ENCODE results near the gene CUEDC1. TPM values are rescaled to one million over a fixed set of nuclear protein-coding genes. Genes with fewer than 3 reads are reported as not detected.

CUEDC1 gene, protein sequence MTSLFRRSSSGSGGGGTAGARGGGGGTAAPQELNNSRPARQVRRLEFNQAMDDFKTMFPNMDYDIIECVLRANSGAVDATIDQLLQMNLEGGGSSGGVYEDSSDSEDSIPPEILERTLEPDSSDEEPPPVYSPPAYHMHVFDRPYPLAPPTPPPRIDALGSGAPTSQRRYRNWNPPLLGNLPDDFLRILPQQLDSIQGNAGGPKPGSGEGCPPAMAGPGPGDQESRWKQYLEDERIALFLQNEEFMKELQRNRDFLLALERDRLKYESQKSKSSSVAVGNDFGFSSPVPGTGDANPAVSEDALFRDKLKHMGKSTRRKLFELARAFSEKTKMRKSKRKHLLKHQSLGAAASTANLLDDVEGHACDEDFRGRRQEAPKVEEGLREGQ
- total RNA-seq (not detected), polyA plus RNA-seq (not detected)

DNA sequence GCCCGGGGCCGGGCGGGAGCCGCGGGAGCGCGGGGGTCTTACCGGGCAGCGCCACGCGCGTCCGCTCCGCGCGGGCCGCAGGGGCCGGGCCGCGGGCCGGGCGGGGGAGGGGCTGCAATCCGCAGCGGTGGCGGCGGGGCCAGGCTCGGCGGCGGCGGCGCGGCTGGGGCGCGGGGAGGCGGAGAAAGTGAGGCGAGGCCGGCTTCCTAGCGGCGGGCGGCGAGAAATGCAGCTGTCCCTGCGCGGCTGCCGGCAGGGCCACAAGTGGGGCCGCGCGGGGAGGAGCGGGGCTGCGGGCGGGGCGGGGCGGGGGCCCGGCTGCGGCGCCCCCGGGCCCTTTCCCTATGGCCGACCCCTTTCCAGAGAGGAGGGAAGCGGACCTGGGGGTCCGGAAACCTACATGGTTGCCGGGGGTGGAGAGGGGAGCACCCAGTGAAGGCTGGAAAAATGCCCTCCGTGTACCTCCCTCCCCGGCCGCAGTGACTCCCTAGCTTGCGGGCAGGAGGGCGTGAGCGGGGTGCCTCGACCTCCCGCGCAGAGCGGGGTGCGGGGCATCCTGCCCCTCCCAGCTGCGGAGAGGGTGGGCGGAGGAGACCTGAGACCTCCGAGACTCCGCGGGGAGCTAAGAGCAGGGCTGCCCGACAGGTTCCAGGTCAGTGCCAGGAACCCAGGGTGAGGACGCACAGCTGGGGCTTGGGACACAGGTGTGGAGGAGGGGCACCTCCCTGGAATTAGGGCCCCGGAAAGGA, at the start of gene CUEDC1:
Gene CUEDC1 (minus strand): TSS at position 230 of the 749 bp plus-strand sequence. CDS start 69,848 bp downstream, outside the sequence.
- Mint-ChIP-seq H3K27me3 (peaks cover 67% of the 10 kb centered on the region), H3K27ac (peak within 1 kb of the TSS in 2 of 3 donors; percentile 23 to 67), H3K9me3 (peaks cover 0 to 4% (median 0%) of the 10 kb centered on the region in 7 donors), H3K36me3 (no peaks in the 10 kb centered on the region), H3K4me3 (peak within 1 kb of the TSS; percentile 72 to 83 (median 80)), H3K4me1 (peaks cover 0 to 30% (median 18%) of the 10 kb centered on the region in 4 donors)
- no peaks in the 10 kb centered on the region for H3K36me3 ChIP-seq (ENCODE audit: control insufficient read depth, insufficient read depth, low read length)
- peak within 1 kb of the TSS; percentile 44 for H3K4me3 ChIP-seq (ENCODE audit: low read depth, low read length)
- DNase-seq (peak; percentile 37 to 51 (median 49)), ATAC-seq (ENCODE audit: low read depth in 2 of 2) (peak; percentile 68 to 80)
- H3K9me3 ChIP-seq (ENCODE audit: control insufficient read depth in 2 of 2, low read length in 2 of 2), result no peaks in the 10 kb centered on the region
- H3K27ac ChIP-seq (ENCODE audit: insufficient read depth, low read length, poor library complexity, severe bottlenecking), result no peak within 1 kb of the TSS
- H3K27me3 ChIP-seq (ENCODE audit: control insufficient read depth, insufficient read depth, low read length), result peaks cover 14% of the 10 kb centered on the region
- peaks cover 25% of the 10 kb centered on the region for H3K4me1 ChIP-seq (ENCODE audit: control insufficient read depth, insufficient read depth, low read length, poor library complexity, severe bottlenecking)

DNA sequence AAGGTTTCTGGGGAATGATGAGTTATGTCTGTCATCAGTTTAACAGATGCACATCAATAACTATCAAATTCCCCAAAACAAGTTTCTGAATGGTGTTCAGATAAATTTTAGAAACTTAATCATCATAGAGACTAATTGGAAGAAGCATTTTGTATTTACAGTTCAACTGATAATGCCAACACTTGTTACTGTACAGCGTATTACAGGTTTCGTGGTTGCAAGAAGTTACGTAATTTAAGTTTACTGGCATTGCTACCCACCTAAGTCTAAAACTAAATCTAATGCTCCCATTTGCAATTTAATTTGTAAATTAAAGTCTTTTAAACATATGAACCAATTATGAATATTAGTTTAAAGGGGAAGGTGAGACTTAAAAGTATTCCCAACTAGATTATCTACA, 48.8 kb upstream of the CUEDC1 start:
- peaks cover 47% of the 10 kb centered on the region for H3K36me3 ChIP-seq (ENCODE audit: control insufficient read depth, insufficient read depth, low read length)
- Mint-ChIP-seq H3K4me3 (peak overlapping the region; percentile 7 to 100 (median 86)), H3K4me1 (peaks cover 29 to 79% (median 52%) of the 10 kb centered on the region in 4 donors), H3K9me3 (no peaks in the 10 kb centered on the region), H3K27me3 (peaks cover 7% of the 10 kb centered on the region), H3K36me3 (peaks cover 37% of the 10 kb centered on the region), H3K27ac (no peak overlapping the region)
- H3K4me1 ChIP-seq (ENCODE audit: control insufficient read depth, insufficient read depth, low read length, poor library complexity, severe bottlenecking), result peaks cover 46% of the 10 kb centered on the region
- peak overlapping the region; percentile 53 for H3K27ac ChIP-seq (ENCODE audit: insufficient read depth, low read length, poor library complexity, severe bottlenecking)
- DNase-seq (no peak), ATAC-seq (ENCODE audit: low read depth in 2 of 2) (no peak)
- peak overlapping the region; percentile 88 for H3K4me3 ChIP-seq (ENCODE audit: low read depth, low read length)
- no peaks in the 10 kb centered on the region for H3K27me3 ChIP-seq (ENCODE audit: control insufficient read depth, insufficient read depth, low read length)
- no peaks in the 10 kb centered on the region for H3K9me3 ChIP-seq (ENCODE audit: control insufficient read depth in 2 of 2, low read length in 2 of 2)

DNA sequence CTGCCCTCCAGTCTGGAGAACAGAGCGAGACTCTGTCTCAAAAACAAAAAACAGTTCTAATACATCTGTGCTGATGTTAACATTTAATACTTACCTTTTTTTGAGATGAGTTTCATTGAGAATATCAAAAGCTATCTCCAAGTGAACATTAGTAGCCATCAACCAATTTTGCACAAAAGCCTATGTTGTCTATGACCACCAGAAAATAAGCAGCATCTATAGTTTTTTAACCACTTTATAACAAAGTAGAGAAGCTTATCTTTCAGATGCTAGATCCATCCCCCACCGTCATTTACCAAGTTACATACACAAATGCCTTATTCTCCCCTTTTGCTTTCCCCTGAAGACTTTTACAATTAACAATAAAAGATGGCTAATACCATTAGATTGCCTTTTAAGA, 47.8 kb upstream of the CUEDC1 start:
- Mint-ChIP-seq H3K4me1 (peaks cover 29 to 78% (median 53%) of the 10 kb centered on the region in 4 donors), H3K4me3 (peak overlapping the region in 3 of 4 donors; percentile 54 to 99 (median 78)), H3K36me3 (peaks cover 37% of the 10 kb centered on the region), H3K9me3 (no peaks in the 10 kb centered on the region), H3K27ac (peak overlapping the region in 1 of 3 donors; percentile 8), H3K27me3 (peaks cover 7% of the 10 kb centered on the region)
- Histone ChIP-seq H3K36me3 (ENCODE audit: control insufficient read depth, insufficient read depth, low read length) (peaks cover 47% of the 10 kb centered on the region), H3K27me3 (ENCODE audit: control insufficient read depth, insufficient read depth, low read length) (no peaks in the 10 kb centered on the region), H3K27ac (ENCODE audit: insufficient read depth, low read length, poor library complexity, severe bottlenecking) (no peak overlapping the region), H3K4me1 (ENCODE audit: control insufficient read depth, insufficient read depth, low read length, poor library complexity, severe bottlenecking) (peaks cover 44% of the 10 kb centered on the region), H3K9me3 (ENCODE audit: control insufficient read depth in 2 of 2, low read length in 2 of 2) (no peaks in the 10 kb centered on the region), H3K4me3 (ENCODE audit: low read depth, low read length) (peak overlapping the region; percentile 28)
- ATAC-seq (ENCODE audit: low read depth in 2 of 2) (no peak), DNase-seq (no peak)

DNA sequence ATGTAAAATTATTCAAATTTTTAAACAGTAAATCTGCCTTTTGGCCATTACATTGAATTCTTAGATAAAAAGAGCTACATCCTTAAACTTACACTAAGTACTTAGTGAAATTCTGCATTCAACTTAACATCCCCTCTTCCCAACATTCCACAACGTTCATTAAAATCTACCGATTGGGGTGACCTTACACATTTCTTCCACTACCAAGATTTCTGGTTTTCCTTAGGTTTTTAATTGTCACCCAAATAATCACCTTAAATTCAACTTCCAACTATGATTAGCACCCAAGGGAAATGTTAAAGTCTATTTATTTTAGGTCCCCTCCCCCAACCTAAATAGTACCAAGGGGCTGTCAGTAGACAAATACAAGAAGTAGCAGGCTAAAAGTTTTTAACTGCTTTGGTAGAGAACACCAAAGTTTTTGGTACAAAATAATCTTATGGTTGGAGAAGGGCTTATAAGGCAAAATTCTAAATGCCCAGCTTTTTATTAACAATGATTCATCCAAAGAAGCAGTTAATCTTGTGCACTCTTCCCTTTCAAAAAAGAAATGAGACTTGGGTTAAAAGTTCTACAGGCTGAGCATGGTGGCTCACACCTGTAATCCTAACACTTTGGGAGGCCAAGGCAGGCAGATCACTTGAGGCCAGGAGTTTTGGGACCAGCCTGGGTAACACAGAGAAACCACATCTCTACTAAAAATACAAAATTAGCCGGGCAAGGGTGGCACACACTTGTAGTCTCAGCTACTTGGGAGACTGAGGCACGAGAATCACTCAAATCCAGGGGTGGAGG, 47.1 kb upstream of the CUEDC1 start:
- H3K27me3 ChIP-seq (ENCODE audit: control insufficient read depth, insufficient read depth, low read length), result no peaks in the 10 kb centered on the region
- DNase-seq, result no peak
- no peak for ATAC-seq (ENCODE audit: low read depth in 2 of 2)
- no peak overlapping the region for H3K27ac ChIP-seq (ENCODE audit: insufficient read depth, low read length, poor library complexity, severe bottlenecking)
- peaks cover 2% of the 10 kb centered on the region for H3K27me3 Mint-ChIP-seq
- peak overlapping the region in 2 of 3 donors; percentile 8 to 42 for H3K27ac Mint-ChIP-seq
- H3K4me1 Mint-ChIP-seq, result peaks cover 24 to 77% (median 49%) of the 10 kb centered on the region in 4 donors
- no peaks in the 10 kb centered on the region for H3K9me3 Mint-ChIP-seq
- H3K4me3 ChIP-seq (ENCODE audit: low read depth, low read length), result no peak overlapping the region
- H3K36me3 ChIP-seq (ENCODE audit: control insufficient read depth, insufficient read depth, low read length), result peaks cover 47% of the 10 kb centered on the region
- peaks cover 40% of the 10 kb centered on the region for H3K4me1 ChIP-seq (ENCODE audit: control insufficient read depth, insufficient read depth, low read length, poor library complexity, severe bottlenecking)
- peaks cover 37% of the 10 kb centered on the region for H3K36me3 Mint-ChIP-seq
- H3K9me3 ChIP-seq (ENCODE audit: control insufficient read depth in 2 of 2, low read length in 2 of 2), result no peaks in the 10 kb centered on the region
- H3K4me3 Mint-ChIP-seq, result peak overlapping the region in 2 of 4 donors; percentile 13 to 54

DNA sequence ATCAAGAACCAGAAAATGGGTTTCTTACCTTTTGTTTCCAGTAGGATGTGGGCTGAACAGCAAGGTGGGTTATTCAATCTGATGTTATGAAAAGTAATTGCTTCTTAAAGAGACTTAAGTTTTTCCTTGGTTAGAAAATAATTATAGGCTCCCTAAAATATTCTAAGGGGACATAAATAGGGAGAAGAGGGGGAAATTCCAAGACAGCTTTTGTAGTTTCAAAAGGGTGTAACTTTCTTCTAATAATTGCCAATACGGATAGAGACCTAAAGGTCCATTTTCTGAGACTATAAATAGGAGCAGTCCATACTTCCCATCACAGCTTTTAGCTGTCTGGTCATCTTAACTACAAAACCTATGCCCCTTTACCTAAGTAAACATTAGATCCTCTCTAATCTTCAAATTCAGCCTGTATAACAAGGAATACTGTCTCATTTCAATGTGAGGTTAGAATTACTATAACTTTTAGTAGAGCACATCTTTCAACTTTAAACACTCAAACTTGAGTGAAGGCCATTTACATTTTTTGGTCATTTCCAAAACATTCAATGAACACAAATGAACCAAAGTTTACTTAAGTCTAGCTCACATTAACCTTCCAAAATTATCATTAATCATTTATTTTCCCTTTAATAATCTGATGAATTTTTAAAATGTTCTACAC, 46.4 kb upstream of the CUEDC1 start:
- ATAC-seq (ENCODE audit: low read depth in 2 of 2), result no peak
- no peaks in the 10 kb centered on the region for H3K9me3 ChIP-seq (ENCODE audit: control insufficient read depth in 2 of 2, low read length in 2 of 2)
- no peak overlapping the region for H3K4me3 Mint-ChIP-seq
- no peak overlapping the region for H3K4me3 ChIP-seq (ENCODE audit: low read depth, low read length)
- H3K36me3 ChIP-seq (ENCODE audit: control insufficient read depth, insufficient read depth, low read length), result peaks cover 50% of the 10 kb centered on the region
- H3K27me3 Mint-ChIP-seq, result no peaks in the 10 kb centered on the region
- DNase-seq, result no peak
- H3K36me3 Mint-ChIP-seq, result peaks cover 32% of the 10 kb centered on the region
- H3K4me1 ChIP-seq (ENCODE audit: control insufficient read depth, insufficient read depth, low read length, poor library complexity, severe bottlenecking), result peaks cover 40% of the 10 kb centered on the region
- H3K4me1 Mint-ChIP-seq, result peaks cover 22 to 71% (median 46%) of the 10 kb centered on the region in 4 donors
- no peaks in the 10 kb centered on the region for H3K9me3 Mint-ChIP-seq
- no peaks in the 10 kb centered on the region for H3K27me3 ChIP-seq (ENCODE audit: control insufficient read depth, insufficient read depth, low read length)
- H3K27ac ChIP-seq (ENCODE audit: insufficient read depth, low read length, poor library complexity, severe bottlenecking), result peak overlapping the region; percentile 37
- peak overlapping the region in 2 of 3 donors; percentile 42 to 63 for H3K27ac Mint-ChIP-seq

DNA sequence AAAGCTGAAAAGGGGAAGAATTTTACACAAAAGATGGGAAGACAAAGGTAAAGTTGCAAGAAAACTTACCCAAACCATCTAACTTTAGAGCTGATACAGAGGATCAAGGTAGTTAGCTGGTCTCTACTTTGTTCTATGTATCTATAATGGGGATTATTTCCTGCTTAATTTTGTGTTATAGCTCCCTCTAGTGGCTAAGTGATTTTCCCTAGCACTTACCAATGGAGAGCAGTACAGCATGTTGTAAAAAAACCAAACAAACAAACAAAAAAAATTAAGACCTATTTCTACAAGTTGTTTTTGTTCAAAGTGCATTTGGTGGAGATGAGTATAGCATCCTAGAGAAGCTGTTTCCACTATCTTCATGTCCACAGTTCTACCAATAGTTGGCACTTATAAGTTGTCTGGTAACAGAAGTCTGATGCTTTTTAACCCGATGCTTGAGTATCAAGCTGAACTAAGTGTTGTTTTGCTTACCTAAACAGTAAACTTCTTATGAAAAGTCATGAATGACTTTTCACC, 44.3 kb upstream of the CUEDC1 start:
- Mint-ChIP-seq H3K27ac (peak overlapping the region; percentile 1 to 50 (median 34)), H3K27me3 (no peaks in the 10 kb centered on the region), H3K4me3 (peak overlapping the region in 2 of 4 donors; percentile 50 to 64), H3K36me3 (peaks cover 12% of the 10 kb centered on the region), H3K4me1 (peaks cover 18 to 63% (median 39%) of the 10 kb centered on the region in 4 donors), H3K9me3 (no peaks in the 10 kb centered on the region)
- Histone ChIP-seq H3K27me3 (ENCODE audit: control insufficient read depth, insufficient read depth, low read length) (no peaks in the 10 kb centered on the region), H3K4me1 (ENCODE audit: control insufficient read depth, insufficient read depth, low read length, poor library complexity, severe bottlenecking) (peaks cover 35% of the 10 kb centered on the region), H3K36me3 (ENCODE audit: control insufficient read depth, insufficient read depth, low read length) (peaks cover 38% of the 10 kb centered on the region), H3K9me3 (ENCODE audit: control insufficient read depth in 2 of 2, low read length in 2 of 2) (no peaks in the 10 kb centered on the region), H3K4me3 (ENCODE audit: low read depth, low read length) (no peak overlapping the region), H3K27ac (ENCODE audit: insufficient read depth, low read length, poor library complexity, severe bottlenecking) (peak overlapping the region; percentile 61)
- ATAC-seq (ENCODE audit: low read depth in 2 of 2) (peak; percentile 74 to 85), DNase-seq (peak in 2 of 3 donors; percentile 76 to 86)
